H1 (cell line): ENCODE measurements around the gene KCNN1. TPM values are rescaled to one million over a fixed set of nuclear protein-coding genes. Genes with fewer than 3 reads are reported as not detected.

Source experiments
- ATF3 ChIP-seq: IDR thresholded peaks from 2 replicates; pipeline ENCODE4 v1.6.1; 2011; ENCODE audit warnings: low read depth, mild to moderate bottlenecking, low read length; ENCODE audit not compliant: insufficient read depth
- BCL11A ChIP-seq, 2 experiments: IDR thresholded peaks; one replicate each; pipeline ENCODE4 v1.6.1; 2011; ENCODE audit warnings: low read depth in 2 of 2, low read length in 2 of 2, mild to moderate bottlenecking in 2 of 2
- CBX5 ChIP-seq: fragments of 300-800, 300-1000 bp; sonication (generic); IDR thresholded peaks from 2 replicates; pipeline ENCODE4 v1.7.1; 2016; ENCODE audit warnings: antibody characterized with exemption, low read length, low read depth
- CEBPB ChIP-seq: IDR thresholded peaks from 2 replicates; pipeline ENCODE4 v1.6.1; 2012; ENCODE audit warnings: low read depth, low read length
- CHD2 ChIP-seq: IDR thresholded peaks from 2 replicates; pipeline ENCODE4 v1.6.1; 2012; ENCODE audit warnings: low read length, improper control_type of control experiment
- CHD7 ChIP-seq: fragments of 300-600 bp; sonication (generic); IDR thresholded peaks from 2 replicates; pipeline ENCODE4 v1.7.1; 2012; ENCODE audit warnings: low read length, moderate library complexity, mild to moderate bottlenecking, inconsistent platforms; ENCODE audit not compliant: insufficient replicate concordance
- EGR1 ChIP-seq: IDR thresholded peaks from 2 replicates; pipeline ENCODE4 v1.6.1; 2011; ENCODE audit warnings: low read depth, low read length, borderline replicate concordance
- EZH2 ChIP-seq: fragments of 200-600 bp; sonication (generic); IDR thresholded peaks from 2 replicates; pipeline ENCODE4 v1.7.1; 2012; ENCODE audit warnings: low read depth, mild to moderate bottlenecking, moderate library complexity, low read length, inconsistent platforms; ENCODE audit not compliant: severe bottlenecking
- PHF8 ChIP-seq: fragments of 200-600 bp; sonication (generic); conservative IDR thresholded peaks from 2 replicates; pipeline ENCODE4 v1.7.1; 2012; ENCODE audit warnings: low read depth, mild to moderate bottlenecking, inconsistent platforms, low read length, moderate library complexity
- SP4 ChIP-seq: IDR thresholded peaks from 2 replicates; pipeline ENCODE4 v1.6.1; 2012; ENCODE audit warnings: low read length, inconsistent platforms
- polyA plus RNA-seq, 7 experiments: library from polyadenylated mRNA; depleted of rRNA in 3 of 7; stranded (reverse) in 5 of 7; unstranded in 2 of 7; fragments of >200 nt in 5 of 7; fragments of 200-250 nt in 2 of 7; gene quantifications; 1 replicate in 5 of 7; 2 replicates in 1 of 7; 4 replicates in 1 of 7; pipeline versions ENCODE4 v1.2.1 to v1.2.3, GENCODE V29; 2011 to 2013; ENCODE audit warnings: missing spikeins in 2 of 7, mixed read lengths in 2 of 7
- total RNA-seq: library from RNA; stranded (reverse); fragmentation: NEBNext Ultra II Directional; extraction: Animal tissue kit (Norgen Biotek cat#: 25700); gene quantifications from 2 replicates; pipeline ENCODE4 v1.2.1, GENCODE V29; 2021

The KCNN1 gene
- total and polyA plus RNA-seq, 2 of the 8 experiments (the other 6 are each of a cell fraction or from before 2014, with no cell fraction given), result 11.0 to 12.5 TPM

- TF ChIP-seq CHD7 (no peak), EZH2 (no peak), PHF8 (no peak), CBX5 (no peak), EGR1 (no peak), ATF3 (no peak), CHD2 (no peak), CEBPB (no peak), BCL11A (IDR thresholded peaks at IDR 0.05; ENCODE audit: low read depth in 2 of 2, low read length in 2 of 2) (no peak), SP4 (no peak)
Observed at GRCh38 chr19:17973759-17974158, 6.9 kb downstream of the KCNN1 start (continued).
